ENCODE results near the gene PUM1.
"Not testable (repeated sequence)": the region's sequence is repeated elsewhere in the genome, so short reads cannot be mapped to it uniquely, and the experiment has no call there.

Gene PUM1, protein sequence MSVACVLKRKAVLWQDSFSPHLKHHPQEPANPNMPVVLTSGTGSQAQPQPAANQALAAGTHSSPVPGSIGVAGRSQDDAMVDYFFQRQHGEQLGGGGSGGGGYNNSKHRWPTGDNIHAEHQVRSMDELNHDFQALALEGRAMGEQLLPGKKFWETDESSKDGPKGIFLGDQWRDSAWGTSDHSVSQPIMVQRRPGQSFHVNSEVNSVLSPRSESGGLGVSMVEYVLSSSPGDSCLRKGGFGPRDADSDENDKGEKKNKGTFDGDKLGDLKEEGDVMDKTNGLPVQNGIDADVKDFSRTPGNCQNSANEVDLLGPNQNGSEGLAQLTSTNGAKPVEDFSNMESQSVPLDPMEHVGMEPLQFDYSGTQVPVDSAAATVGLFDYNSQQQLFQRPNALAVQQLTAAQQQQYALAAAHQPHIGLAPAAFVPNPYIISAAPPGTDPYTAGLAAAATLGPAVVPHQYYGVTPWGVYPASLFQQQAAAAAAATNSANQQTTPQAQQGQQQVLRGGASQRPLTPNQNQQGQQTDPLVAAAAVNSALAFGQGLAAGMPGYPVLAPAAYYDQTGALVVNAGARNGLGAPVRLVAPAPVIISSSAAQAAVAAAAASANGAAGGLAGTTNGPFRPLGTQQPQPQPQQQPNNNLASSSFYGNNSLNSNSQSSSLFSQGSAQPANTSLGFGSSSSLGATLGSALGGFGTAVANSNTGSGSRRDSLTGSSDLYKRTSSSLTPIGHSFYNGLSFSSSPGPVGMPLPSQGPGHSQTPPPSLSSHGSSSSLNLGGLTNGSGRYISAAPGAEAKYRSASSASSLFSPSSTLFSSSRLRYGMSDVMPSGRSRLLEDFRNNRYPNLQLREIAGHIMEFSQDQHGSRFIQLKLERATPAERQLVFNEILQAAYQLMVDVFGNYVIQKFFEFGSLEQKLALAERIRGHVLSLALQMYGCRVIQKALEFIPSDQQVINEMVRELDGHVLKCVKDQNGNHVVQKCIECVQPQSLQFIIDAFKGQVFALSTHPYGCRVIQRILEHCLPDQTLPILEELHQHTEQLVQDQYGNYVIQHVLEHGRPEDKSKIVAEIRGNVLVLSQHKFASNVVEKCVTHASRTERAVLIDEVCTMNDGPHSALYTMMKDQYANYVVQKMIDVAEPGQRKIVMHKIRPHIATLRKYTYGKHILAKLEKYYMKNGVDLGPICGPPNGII

DNA sequence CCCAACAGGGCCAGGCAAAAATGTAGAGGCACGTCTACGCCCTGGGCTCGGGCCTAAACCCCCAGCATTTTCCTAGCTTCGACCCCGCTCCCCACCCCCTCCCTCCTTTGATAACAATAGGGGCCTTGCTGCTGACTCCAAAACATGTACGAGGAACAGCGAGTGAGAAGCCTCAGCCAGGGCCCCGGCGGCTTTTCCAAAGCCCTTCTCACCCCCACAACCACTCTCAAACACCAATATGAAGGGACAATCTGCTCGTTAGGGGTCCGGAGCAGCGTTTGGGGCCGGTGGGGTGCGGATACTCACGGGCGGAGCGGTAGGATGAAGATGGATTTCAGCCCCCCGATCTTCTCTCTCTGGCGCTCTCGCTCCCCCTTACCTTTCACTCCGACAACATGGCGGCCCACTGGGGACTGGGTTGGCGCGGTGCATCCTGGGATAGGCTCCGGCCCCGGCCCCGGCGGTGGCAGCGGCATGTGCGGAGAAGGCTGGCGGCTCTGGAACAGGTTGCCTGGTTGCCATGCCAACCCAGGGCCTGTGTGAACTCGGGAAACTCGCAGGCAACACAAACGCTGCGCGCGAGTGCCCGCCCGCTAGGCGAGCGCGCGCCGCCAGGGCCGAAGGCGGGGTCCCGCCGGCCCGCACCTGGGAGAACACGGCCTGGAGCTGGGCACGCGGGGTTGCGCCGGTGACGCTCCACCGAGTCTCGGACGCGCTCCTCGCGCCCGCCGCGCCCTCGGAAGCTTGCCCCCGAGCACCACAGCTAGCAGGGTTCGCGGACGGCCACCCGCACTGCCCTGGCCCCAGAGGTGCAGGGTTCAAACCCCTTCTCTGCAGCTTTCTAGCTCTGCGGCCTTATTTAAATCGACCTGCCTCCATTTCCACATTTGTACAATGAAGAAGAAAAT, at the start of gene PUM1:
TSS of gene PUM1 (minus strand) at position 408 of the 908 bp plus-strand sequence. CDS start 6,151 bp downstream, outside the sequence.
- DNase-seq, result peak; percentile 97

GRCh38 chr1:31112266-31112935, 46.9 kb upstream of the PUM1 start:
- no peak for DNase-seq

DNA sequence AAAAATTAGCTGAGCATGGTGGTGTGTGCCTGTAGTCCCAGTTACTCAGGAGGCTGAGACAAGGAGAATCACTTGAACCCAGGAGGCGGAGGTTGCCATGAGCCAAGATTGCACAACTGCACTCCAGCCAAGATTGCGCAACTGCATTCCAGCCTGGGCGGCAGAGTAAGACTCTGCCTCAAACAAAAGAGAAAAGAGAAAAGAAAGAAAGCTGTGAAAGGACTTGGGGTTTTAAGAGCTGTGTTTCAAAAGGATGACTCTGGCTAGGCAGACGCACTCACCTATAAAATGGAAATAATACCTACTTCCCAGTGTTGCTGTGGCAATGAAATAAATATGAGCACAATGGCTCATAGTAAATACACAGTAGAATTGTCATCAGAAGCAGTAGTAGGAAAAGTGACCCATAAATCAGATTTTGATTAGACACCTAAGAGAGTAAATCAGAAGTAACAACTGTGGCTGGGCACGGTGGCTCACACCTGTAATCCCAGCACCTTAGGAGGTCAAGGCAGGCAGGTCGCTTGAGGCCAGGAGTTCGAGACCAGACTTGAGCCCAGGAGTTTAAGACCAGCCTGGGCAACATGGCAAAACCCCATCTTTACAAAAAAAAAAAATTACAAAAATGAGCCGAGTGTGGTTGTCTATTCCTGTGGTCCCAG, 45.9 kb upstream of the PUM1 start:
- DNase-seq, result peak; percentile 62

DNA sequence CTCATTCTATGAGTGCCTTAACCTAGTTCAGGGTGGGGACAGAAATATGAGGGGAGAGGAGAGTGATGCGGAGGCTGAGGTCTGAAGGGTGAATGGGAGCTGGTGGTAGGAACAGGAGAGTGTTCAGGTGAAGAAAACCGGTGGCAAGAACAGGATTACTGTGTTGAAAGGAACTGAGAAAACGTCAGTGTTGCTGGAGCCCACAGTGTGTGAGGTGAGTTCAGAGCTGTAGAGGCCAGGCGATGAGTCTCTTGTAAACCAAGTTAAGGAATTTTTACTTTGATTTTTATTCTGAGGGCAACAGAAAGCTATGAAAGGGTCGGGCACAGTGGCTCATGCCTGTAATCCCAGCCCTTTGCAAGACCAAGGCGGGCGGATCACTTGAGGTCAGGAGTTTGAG, 45.3 kb upstream of the PUM1 start:
- no peak for DNase-seq

DNA sequence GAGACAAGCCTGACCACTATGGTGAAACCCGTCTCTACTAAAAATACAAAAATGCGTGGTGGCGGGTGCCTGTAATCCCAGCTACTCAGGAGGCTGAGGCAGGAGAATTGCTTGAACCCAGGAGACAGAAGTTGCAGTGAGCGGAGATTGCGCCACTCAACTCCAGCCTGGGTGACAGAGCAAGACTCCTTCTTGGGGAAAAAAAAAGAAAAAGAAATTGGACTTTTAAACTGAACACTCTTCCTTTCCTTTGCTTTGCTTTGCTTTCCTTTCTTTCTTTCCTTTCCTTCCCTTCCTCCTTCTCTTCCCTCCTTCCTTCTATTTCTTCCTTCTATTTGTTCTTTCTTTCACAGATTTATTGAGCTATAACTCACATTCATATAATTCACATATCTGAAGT, 43.3 kb upstream of the PUM1 start:
- no peak for DNase-seq

DNA sequence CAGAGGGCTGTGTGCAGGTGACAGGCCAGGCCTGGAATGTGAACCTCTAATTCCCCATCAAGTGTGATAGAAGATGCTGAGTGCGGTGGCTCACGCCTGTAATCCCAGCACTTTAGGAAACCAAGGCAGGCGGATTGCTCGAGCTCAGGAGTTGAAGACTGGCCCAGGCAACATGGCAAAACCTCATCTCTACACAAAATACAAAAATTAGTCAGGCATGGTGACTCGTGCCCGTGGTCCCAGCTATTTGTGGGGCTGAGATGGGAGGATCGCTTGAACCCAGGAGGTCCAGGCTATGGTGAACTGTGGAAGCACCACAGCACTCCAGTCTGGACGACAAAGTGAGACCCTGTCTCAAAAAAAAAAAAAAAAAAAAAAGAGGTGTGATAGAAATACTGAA, 40.1 kb upstream of the PUM1 start:
- peak; percentile 34 for DNase-seq

DNA sequence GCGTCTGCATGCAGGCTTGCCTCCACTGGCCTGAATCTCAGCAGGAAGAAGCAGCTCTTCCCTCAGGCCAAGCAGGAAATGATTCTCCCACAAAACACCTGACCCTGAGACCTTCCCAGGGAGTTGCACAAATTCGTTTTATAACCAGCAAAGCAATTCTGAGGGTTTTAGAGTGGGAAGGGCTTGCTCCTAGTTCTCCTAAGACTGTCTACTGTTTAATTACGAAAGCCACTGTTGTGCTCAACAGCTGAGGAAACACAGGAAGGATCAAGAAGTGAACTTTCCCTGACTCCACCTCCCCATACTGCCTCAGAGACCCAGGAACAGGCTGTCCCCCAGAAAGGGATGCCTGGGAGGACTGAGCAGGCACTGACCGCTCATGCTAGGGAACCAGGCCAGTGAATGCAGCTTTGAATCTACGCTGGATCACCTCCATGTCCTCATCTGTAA, 37.0 kb upstream of the PUM1 start:
- DNase-seq, result peak; percentile 31

- peak; percentile 83 for DNase-seq
These were observed 35.6 kb upstream of the PUM1 start for GRCh38 chr1:31101147-31101502.

DNA sequence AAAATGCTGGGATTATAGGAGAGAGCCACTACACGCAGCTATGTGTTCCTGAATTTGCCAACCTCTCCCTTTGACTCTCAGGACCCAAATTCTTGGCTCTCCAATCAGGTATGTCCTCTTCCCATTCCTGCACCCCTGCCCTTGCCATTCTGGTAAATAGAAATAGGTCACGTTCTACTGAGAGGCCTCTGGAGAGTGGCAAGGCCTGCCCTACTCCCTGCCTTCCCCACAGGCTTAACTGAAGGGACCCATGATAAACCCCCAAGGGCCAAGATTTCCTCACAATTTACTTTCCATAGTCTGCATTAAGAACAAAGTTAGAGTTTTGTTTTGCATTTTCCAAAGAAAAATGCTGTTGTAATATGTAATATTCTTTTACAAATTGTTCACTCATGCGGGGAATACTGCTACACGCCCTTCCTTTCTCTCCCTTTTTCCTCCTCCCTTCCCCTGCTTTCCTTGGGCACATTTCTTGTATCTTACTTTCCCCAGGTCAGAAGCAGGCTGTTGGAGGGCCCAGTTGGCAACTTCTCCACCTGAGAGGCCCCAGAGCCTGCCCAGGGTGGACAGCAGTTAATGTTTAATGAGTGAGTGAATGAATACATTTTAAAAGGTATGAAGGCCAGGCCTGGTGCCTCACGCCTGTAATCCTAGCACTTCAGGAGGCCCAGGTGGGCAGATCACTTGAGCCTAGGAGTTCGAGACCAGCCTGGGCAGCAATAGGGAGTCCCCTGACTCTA, 33.9 kb upstream of the PUM1 start:
- DNase-seq, result no peak

- DNase-seq, result no peak
These were observed 30.5 kb upstream of the PUM1 start for GRCh38 chr1:31095985-31096384.

DNA sequence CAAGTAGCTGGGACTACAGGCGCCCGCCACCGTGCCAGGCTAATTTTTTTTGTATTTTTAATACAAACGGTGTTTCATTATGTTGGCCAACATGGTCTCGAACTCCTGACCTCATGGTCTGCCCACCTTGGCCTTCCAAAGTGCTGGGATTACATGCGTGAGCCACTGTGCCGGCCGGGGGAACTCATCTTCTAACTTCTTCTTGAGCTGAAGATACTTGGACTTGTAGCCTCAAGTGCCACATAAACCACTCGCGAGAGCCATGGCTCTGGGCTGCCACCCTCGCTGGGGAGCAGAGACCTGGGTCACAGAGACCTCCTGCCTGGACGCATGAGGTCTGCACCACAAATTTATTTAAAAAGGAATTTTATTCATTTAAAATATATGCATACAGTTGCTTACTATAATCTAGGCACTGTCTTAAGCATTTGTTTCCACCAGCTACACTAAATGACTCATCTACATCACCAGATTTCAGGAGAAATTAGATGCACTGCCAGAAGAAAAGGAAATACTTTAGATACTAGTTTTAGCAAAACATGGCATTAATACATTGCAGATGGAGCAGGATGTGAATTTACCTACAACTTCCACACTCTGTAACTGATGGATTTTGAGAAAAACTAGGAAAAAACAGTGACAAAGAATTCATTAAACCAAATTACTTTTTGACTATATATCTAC, 29.9 kb upstream of the PUM1 start:
- DNase-seq, result peak; percentile 88

DNA sequence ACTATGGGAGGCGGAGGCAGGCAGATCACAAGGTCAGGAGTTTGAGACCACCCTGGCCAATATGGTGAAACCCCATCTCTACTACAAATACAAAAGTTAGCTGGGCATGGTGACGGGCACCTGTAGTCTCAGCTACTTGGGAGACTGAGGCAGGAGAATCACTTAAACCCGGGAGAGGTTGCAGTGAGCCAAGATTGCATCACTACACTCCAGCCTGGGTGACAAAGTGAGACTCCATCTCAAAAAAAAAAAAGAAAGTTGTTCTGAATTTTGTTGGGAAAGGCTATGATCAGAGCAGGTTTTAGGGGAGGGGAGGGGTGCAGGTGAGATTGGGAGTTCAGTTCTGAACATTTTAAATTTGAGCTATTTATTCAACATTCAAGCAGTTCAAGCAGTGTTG, 22.6 kb upstream of the PUM1 start:
- not testable (repeated sequence) for DNase-seq

- DNase-seq, result no peak
These were observed 19.5 kb upstream of the PUM1 start for GRCh38 chr1:31084782-31085569.

DNA sequence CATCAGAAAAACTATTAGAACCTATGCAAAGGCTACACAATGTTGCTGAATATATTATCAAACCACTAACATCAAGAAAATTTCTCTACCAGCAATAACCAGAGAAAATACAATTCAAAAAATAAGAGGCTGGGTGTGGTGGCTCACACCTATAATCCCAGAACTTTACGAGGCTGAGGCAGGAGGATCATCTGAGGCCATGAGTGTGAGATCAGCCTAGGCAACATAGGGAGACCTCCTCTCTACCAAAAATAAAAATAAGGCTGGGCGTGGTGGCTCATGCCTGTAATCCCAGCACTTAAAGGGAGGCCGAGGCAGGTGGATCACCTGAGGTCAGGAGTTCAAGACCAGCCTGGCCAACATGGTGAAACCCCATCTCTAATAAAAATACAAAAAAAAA, 16.9 kb upstream of the PUM1 start:
- no peak for DNase-seq

- no peak for DNase-seq
These were observed 7.5 kb upstream of the PUM1 start for GRCh38 chr1:31073044-31073443.

DNA sequence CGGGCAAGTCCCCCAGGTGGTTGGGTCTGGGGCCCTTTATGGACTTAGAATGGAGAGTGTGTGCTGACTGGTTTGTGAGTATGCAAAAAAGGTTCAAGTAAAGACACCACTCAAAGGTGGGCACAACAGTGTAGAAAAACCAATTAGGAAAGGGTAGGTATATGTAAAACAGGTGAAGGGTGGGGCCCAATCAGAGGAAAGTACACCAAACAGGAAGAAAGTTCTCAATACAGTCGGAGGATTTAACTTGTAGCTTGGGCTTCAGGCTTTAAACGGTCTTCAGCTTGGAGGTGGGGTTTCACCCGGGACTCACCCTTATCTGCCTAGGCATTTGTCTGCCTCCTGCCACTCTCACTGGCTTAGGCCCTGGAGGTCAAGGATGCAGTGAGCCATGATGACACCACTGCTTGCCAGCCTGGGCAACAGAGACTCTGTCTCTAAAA, 6.8 kb upstream of the PUM1 start:
- no peak for DNase-seq

DNA sequence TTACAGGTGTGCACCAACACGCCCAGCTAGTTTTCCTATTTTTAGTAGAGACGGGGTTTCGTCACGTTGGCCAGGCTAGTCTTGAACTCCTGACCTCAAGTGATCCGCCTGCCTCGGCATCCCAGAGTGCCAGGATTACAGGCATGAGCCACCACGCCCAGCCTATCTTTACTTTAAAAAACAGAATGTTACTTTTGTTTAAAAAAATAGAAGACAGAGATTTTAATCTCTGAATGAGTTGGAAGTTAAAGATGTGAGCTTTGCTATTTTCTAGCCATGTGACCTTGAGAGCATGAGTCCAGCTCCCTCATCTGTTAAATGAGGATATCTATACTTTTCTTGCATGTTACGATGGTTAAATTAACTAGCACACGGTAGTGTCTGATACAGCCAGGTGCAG, 3.9 kb upstream of the PUM1 start:
- no peak for DNase-seq

GRCh38 chr1:31064718-31065309, 703 bp downstream of the PUM1 start:
- DNase-seq, result no peak
